GM12878 (cell line): ENCODE data around the gene PLK4. TPM values are rescaled to one million over a fixed set of nuclear protein-coding genes. Genes with fewer than 3 reads are reported as not detected.

ENCODE experiments used
- ATAC-seq: fragments of 200-7000 bp; cut with Tn5 transposase; 3 replicates; pipeline ENCODE4 v1.9.1; 2020; ENCODE audit warnings: mild to moderate bottlenecking, moderate library complexity
- BruUV-seq: library from RNA; stranded (reverse); fragments of 400-500 nt; replicated peaks from 2 replicates; lab custom pipeline; 2021; lab: Mats Ljungman, UMichigan
- CTCF ChIA-PET: fragments of 300-600 bp; sonication (Branson Sonifier 250); formaldehyde crosslinking; extraction: SDS; loops from one replicate; lab custom pipeline; 2021; ENCODE audit warnings: inconsistent platforms; lab: Yijun Ruan, JAX
- POLR2A ChIA-PET: fragments of 350-600 bp; formaldehyde crosslinking; extraction: SDS; loops from one replicate; lab custom pipeline; 2021; ENCODE audit warnings: inconsistent platforms; lab: Charles Lee
- RAD21 ChIA-PET: fragments of 300-600 bp; sonication (Branson Sonifier 250); formaldehyde crosslinking; loops from one replicate; lab custom pipeline; 2023; ENCODE audit warnings: antibody characterized with exemption; ENCODE audit not compliant: unreplicated experiment; lab: Charles Lee
- SMC1A ChIA-PET: fragments of 300-600 bp; sonication (Branson Sonifier 250); formaldehyde crosslinking; loops from one replicate; lab custom pipeline; 2023; ENCODE audit not compliant: unreplicated experiment, uncharacterized antibody; lab: Charles Lee
- DNase-seq: peaks from one replicate; pipeline ENCODE4 v3.0.0-alpha.2; 2011; ENCODE audit warnings: low read depth, low spot score
- FAIRE-seq: peaks from 3 replicates; lab custom pipeline; 2011; peaks lifted over from hg19 to GRCh38; lab: Jason Lieb, UNC
- H2AFZ ChIP-seq: 2 replicates; pipeline ENCODE4 v1.6.0; 2011; ENCODE audit warnings: low read depth, low read length, control low read depth; ENCODE audit not compliant: control insufficient read depth
- H3K27ac ChIP-seq: 2 replicates; pipeline ENCODE4 v1.5.1; 2011; ENCODE audit warnings: control low read depth; ENCODE audit not compliant: control insufficient read depth, insufficient read depth
- H3K27me3 ChIP-seq, 2 experiments: replicated peaks in 1 of 2; 2 replicates each; pipeline versions ENCODE4 v1.6.0 to v1.6.1; 2011; ENCODE audit warnings: low read length in 1 of 2; ENCODE audit not compliant: control insufficient read depth in 2 of 2, insufficient read depth in 2 of 2
- H3K36me3 ChIP-seq, 2 experiments: 2 replicates each; pipeline ENCODE4 v1.5.1; 2011; ENCODE audit warnings: low read length in 1 of 2; ENCODE audit not compliant: control insufficient read depth in 2 of 2, insufficient read depth in 2 of 2
- H3K4me1 ChIP-seq: 2 replicates; pipeline ENCODE4 v1.6.1; 2011; ENCODE audit warnings: mild to moderate bottlenecking, low read length, moderate library complexity, mixed read lengths; ENCODE audit not compliant: control insufficient read depth, insufficient read depth
- H3K4me2 ChIP-seq: 2 replicates; pipeline ENCODE4 v1.6.0; 2011; ENCODE audit warnings: control low read depth; ENCODE audit not compliant: control insufficient read depth, insufficient read depth
- H3K4me3 ChIP-seq: fragments of 200-600 bp; sonication (generic); 2 replicates; pipeline ENCODE4 v1.5.1; 2016
- H3K79me2 ChIP-seq: 2 replicates; pipeline ENCODE4 v1.6.0; 2011; ENCODE audit warnings: low read length; ENCODE audit not compliant: control insufficient read depth, insufficient read depth
- H3K9ac ChIP-seq: 2 replicates; pipeline ENCODE4 v1.8.0; 2011; ENCODE audit warnings: low read length, control low read depth, mixed read lengths; ENCODE audit not compliant: control insufficient read depth, insufficient read depth
- H3K9me3 ChIP-seq: replicated peaks from 3 replicates; pipeline ENCODE4 v1.5.1; 2011; ENCODE audit warnings: mild to moderate bottlenecking, low read length; ENCODE audit not compliant: control insufficient read depth, insufficient read depth
- H4K20me1 ChIP-seq: 2 replicates; pipeline ENCODE4 v1.6.0; 2011; ENCODE audit not compliant: control insufficient read depth, insufficient read depth
- BRCA1 ChIP-seq: IDR thresholded peaks from 2 replicates; pipeline ENCODE4 v1.6.1; 2011; ENCODE audit warnings: low read depth, low read length, improper control_type of control experiment
- EP300 ChIP-seq, 2 experiments: fragments of 150-350 bp in 1 of 2; IDR thresholded peaks; 2 replicates each; pipeline ENCODE4 v1.6.1; 2011 to 2012; ENCODE audit warnings: low read depth in 2 of 2, low read length in 2 of 2, borderline replicate concordance in 1 of 2, improper control_type of control experiment in 1 of 2, inconsistent platforms in 1 of 2; ENCODE audit not compliant: control insufficient read depth in 1 of 2
- EZH2 ChIP-seq: IDR thresholded peaks from 2 replicates; pipeline ENCODE4 v1.6.1; 2012; ENCODE audit warnings: low read depth, mild to moderate bottlenecking, control low read depth, inconsistent platforms, low read length, borderline replicate concordance; ENCODE audit not compliant: control insufficient read depth
- FOXM1 ChIP-seq: IDR thresholded peaks from 2 replicates; pipeline ENCODE4 v1.6.1; 2012; ENCODE audit warnings: low read depth, mild to moderate bottlenecking, inconsistent platforms, low read length, moderate library complexity
- KAT2A ChIP-seq: conservative IDR thresholded peaks from 2 replicates; pipeline ENCODE4 v1.6.1; 2011; ENCODE audit warnings: low read depth, low read length; ENCODE audit not compliant: control insufficient read depth
- MTA2 ChIP-seq: fragments of 450-650 bp; IDR thresholded peaks from 2 replicates; pipeline ENCODE4 v1.6.1; 2016; ENCODE audit warnings: low read depth, mild to moderate bottlenecking, moderate library complexity
- MXI1 ChIP-seq: fragments of 150-350 bp; IDR thresholded peaks from 2 replicates; pipeline ENCODE4 v1.6.1; 2011; ENCODE audit warnings: low read depth, mild to moderate bottlenecking, inconsistent platforms, low read length, improper control_type of control experiment
- NFYB ChIP-seq: IDR thresholded peaks from 2 replicates; pipeline ENCODE4 v1.6.1; 2011; ENCODE audit warnings: low read depth, mild to moderate bottlenecking, low read length, improper control_type of control experiment, moderate library complexity; ENCODE audit not compliant: insufficient read depth
- PML ChIP-seq: IDR thresholded peaks from 2 replicates; pipeline ENCODE4 v1.6.1; 2012; ENCODE audit warnings: low read length, inconsistent platforms
- SMC3 ChIP-seq: IDR thresholded peaks from 2 replicates; pipeline ENCODE4 v1.6.1; 2011; ENCODE audit warnings: low read length, improper control_type of control experiment, borderline replicate concordance
- SPI1 ChIP-seq: IDR thresholded peaks from 2 replicates; pipeline ENCODE4 v1.6.1; 2011; ENCODE audit warnings: low read depth, mild to moderate bottlenecking, low read length, moderate library complexity, borderline replicate concordance; ENCODE audit not compliant: insufficient read depth
- STAT3 ChIP-seq: IDR thresholded peaks from 2 replicates; pipeline ENCODE4 v1.6.1; 2011; ENCODE audit warnings: low read depth, low read length, improper control_type of control experiment
- TARDBP ChIP-seq: IDR thresholded peaks from 2 replicates; pipeline ENCODE4 v1.6.1; 2016; ENCODE audit warnings: borderline replicate concordance
- WGBS: methylation state at CpG from one replicate; pipeline ENCODE4 v1.1.6; 2016; ENCODE audit warnings: low lambda C conversion rate; ENCODE audit not compliant: insufficient replicate concordance, insufficient coverage; ENCODE audit errors: missing lambda C conversion rate; 5-methylcytosine and 5-hydroxymethylcytosine counted together
- in situ Hi-C: fragments of 300-500 bp; cut with MboI; formaldehyde crosslinking; loops from 9 replicates; pipeline ENCODE4 v1.14.3; 2018; ENCODE audit warnings: mixed read lengths
- intact Hi-C: fragments of 100-400 bp; cut with micrococcal nuclease; formaldehyde crosslinking; loops from one replicate; pipeline ENCODE4 v1.14.2; 2022; ENCODE audit not compliant: unreplicated experiment
- polyA plus RNA-seq, 11 experiments: library from polyadenylated mRNA; depleted of rRNA in 4 of 11; unstranded in 6 of 11; stranded (reverse) in 5 of 11; fragments of >200 nt; fragmentation: Nextera tagmentation in 4 of 11; fragmentation: Illumina TruSeq in 1 of 11; extraction: Ambion mirVana in 4 of 11; extraction: Trizol in 1 of 11; gene quantifications; 1 replicate in 1 of 11; 2 replicates in 10 of 11; pipeline versions ENCODE4 v1.2.1 to v1.2.3, GENCODE V29; 2011 to 2016; ENCODE audit warnings: inconsistent platforms in 2 of 11, missing spikeins in 2 of 11, low read depth in 1 of 11
- total RNA-seq, 4 experiments: library from RNA; depleted of rRNA in 3 of 4; stranded (reverse); fragments of >200 nt in 3 of 4; fragmentation: Illumina TruSeq in 1 of 4; extraction: Trizol in 1 of 4; gene quantifications; 2 replicates each; pipeline versions ENCODE4 v1.2.1 to v1.2.3, GENCODE V29; 2013 to 2021
- TF ChIP-seq, protein P1 (sequence below): fragments of 450-650 bp; formaldehyde crosslinking; IDR thresholded peaks from 2 replicates; pipeline ENCODE4 v1.4.0; 2020; ENCODE audit warnings: mild to moderate bottlenecking, moderate library complexity
- TF ChIP-seq, protein P2 (sequence below): IDR thresholded peaks from 2 replicates; pipeline ENCODE4 v1.6.1; 2012; ENCODE audit warnings: low read depth, low read length, improper control_type of control experiment
- TF ChIP-seq, protein P3 (sequence below): fragments of 450-650 bp; IDR thresholded peaks from 2 replicates; pipeline ENCODE4 v1.6.1; 2017; ENCODE audit warnings: low read depth, mild to moderate bottlenecking, moderate library complexity

PLK4 gene
- total and polyA plus RNA-seq, 10 of the 15 experiments (the other 5 are each of a cell fraction or from before 2014, with no cell fraction given), result 16.6 to 55.3 (median 45.8) TPM

DNA sequence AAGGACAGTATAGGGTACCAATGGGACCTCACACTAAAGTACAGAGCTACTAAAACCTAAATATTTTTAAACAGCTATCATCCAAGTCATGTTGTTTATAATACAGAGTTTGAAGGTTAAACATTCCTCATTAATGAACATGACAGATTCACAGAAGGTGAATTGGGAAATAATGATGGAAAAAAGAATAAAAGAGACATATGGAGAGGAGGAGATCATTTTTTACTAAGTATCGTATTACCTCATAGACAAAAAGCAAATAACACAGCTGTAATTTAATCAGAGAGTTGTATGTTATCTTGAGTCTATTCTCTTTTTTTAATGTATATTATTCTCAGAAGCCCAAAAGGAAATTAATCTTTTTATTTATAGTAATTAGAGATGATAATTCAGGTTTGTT is 7.9 kb downstream of the PLK4 start:
- peaks cover 0 to 16% of the 10 kb centered on the region in 2 experiments for H3K36me3 ChIP-seq
- no peak for DNase-seq
- in situ Hi-C loops, result no loop called here
- H4K20me1 ChIP-seq, result no peaks in the 10 kb centered on the region
- no peak overlapping the region for H3K27ac ChIP-seq
- H3K9me3 ChIP-seq, result no peaks in the 10 kb centered on the region
- H2AFZ ChIP-seq, result peak overlapping the region; percentile 19; the same call in 1 of the 2 replicates
- no peak overlapping the region for H3K9ac ChIP-seq
- no TSS peak for BruUV-seq
- ChIA-PET POLR2A (interaction anchor here (0.6 to 1.2 kb wide), 2 partner anchors 28 to 73 kb away, joined by 4 to 7 read pairs; no protein-coding TSS in a partner anchor), RAD21 (interaction anchor here (0.7 to 1.7 kb wide), 2 partner anchors 106 to 117 kb away, joined by 3 to 4 read pairs; partner anchors contain the start of gene HSPA4L), CTCF (interaction anchor here (2.2 kb wide), 1 partner anchor 11 kb away, joined by 4 read pairs; no protein-coding TSS in a partner anchor), SMC1A (interaction anchor here (0.7 to 1.7 kb wide), 4 partner anchors 33 to 105 kb away, joined by 3 to 4 read pairs (median 4); no protein-coding TSS in a partner anchor)
- no peaks in the 10 kb centered on the region for H3K27me3 ChIP-seq
- no peak for FAIRE-seq
- intact Hi-C loops, result loop anchor here (10.0 kb wide), 1 partner anchor 284 kb away; no protein-coding TSS in a partner anchor
- H3K79me2 ChIP-seq, result peaks cover 15% of the 10 kb centered on the region
- no peak overlapping the region for H3K4me2 ChIP-seq
- H3K4me1 ChIP-seq, result no peaks in the 10 kb centered on the region
- 91% methylated on average over 1 of the region's 1 CpG for WGBS
- peak; percentile 9; the same call in 2 of the 3 replicates for ATAC-seq
- no peak overlapping the region for H3K4me3 ChIP-seq
- TF ChIP-seq PML (no peak), EZH2 (no peak), STAT3 (no peak), MXI1 (no peak), KAT2A (no peak), SMC3 (no peak), BRCA1 (no peak), SPI1 (no peak), FOXM1 (no peak), TARDBP (no peak), EP300 (IDR thresholded peaks at IDR 0.05; ENCODE audit: borderline replicate concordance in 1 of 2, control insufficient read depth in 1 of 2, low read depth in 2 of 2, low read length in 2 of 2) (no peak), NFYB (no peak), MTA2 (no peak)
- TF ChIP-seq, protein P1, sequence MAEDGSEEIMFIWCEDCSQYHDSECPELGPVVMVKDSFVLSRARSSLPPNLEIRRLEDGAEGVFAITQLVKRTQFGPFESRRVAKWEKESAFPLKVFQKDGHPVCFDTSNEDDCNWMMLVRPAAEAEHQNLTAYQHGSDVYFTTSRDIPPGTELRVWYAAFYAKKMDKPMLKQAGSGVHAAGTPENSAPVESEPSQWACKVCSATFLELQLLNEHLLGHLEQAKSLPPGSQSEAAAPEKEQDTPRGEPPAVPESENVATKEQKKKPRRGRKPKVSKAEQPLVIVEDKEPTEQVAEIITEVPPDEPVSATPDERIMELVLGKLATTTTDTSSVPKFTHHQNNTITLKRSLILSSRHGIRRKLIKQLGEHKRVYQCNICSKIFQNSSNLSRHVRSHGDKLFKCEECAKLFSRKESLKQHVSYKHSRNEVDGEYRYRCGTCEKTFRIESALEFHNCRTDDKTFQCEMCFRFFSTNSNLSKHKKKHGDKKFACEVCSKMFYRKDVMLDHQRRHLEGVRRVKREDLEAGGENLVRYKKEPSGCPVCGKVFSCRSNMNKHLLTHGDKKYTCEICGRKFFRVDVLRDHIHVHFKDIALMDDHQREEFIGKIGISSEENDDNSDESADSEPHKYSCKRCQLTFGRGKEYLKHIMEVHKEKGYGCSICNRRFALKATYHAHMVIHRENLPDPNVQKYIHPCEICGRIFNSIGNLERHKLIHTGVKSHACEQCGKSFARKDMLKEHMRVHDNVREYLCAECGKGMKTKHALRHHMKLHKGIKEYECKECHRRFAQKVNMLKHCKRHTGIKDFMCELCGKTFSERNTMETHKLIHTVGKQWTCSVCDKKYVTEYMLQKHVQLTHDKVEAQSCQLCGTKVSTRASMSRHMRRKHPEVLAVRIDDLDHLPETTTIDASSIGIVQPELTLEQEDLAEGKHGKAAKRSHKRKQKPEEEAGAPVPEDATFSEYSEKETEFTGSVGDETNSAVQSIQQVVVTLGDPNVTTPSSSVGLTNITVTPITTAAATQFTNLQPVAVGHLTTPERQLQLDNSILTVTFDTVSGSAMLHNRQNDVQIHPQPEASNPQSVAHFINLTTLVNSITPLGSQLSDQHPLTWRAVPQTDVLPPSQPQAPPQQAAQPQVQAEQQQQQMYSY (CRISPR knock-in tag), result no peak
- TF ChIP-seq, protein P2, sequence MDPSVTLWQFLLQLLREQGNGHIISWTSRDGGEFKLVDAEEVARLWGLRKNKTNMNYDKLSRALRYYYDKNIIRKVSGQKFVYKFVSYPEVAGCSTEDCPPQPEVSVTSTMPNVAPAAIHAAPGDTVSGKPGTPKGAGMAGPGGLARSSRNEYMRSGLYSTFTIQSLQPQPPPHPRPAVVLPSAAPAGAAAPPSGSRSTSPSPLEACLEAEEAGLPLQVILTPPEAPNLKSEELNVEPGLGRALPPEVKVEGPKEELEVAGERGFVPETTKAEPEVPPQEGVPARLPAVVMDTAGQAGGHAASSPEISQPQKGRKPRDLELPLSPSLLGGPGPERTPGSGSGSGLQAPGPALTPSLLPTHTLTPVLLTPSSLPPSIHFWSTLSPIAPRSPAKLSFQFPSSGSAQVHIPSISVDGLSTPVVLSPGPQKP, result no peak
- TF ChIP-seq, protein P3, sequence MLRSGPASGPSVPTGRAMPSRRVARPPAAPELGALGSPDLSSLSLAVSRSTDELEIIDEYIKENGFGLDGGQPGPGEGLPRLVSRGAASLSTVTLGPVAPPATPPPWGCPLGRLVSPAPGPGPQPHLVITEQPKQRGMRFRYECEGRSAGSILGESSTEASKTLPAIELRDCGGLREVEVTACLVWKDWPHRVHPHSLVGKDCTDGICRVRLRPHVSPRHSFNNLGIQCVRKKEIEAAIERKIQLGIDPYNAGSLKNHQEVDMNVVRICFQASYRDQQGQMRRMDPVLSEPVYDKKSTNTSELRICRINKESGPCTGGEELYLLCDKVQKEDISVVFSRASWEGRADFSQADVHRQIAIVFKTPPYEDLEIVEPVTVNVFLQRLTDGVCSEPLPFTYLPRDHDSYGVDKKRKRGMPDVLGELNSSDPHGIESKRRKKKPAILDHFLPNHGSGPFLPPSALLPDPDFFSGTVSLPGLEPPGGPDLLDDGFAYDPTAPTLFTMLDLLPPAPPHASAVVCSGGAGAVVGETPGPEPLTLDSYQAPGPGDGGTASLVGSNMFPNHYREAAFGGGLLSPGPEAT, result no peak
